Smooth muscle cell of trachea (primary cell): ENCODE measurements around the gene EYA4. TPM values are rescaled to one million over a fixed set of nuclear protein-coding genes. Genes with fewer than 3 reads are reported as not detected.

Source experiments
- total RNA-seq: library from RNA; depleted of rRNA; stranded (reverse); fragments of >200 nt; gene quantifications from 2 replicates; pipeline ENCODE4 v1.2.1, GENCODE V29; 2014

The EYA4 gene
- 26.2 and 29.9 TPM in 2 replicates for total RNA-seq

GRCh38 chr6:133241086-133241900 lies at the start of gene EYA4:
Gene EYA4, plus strand, starts transcription at chr6:133241357. Its CDS starts 33,424 bp downstream, at chr6:133274781.

